Measurements from ENCODE around the gene NOC2L. TPM values are rescaled to one million over a fixed set of nuclear protein-coding genes. Genes with fewer than 3 reads are reported as not detected.

NOC2L gene
- total RNA-seq, 1 experiment from 2014 or later = 214 TPM

- H3K27ac ChIP-seq (ENCODE audit: low read depth, low read length, poor library complexity, severe bottlenecking) = peak overlapping the region; percentile 7
- ChIA-PET POLR2A (ENCODE audit: low non-redundant PET) (interaction anchor here (0.6 kb wide), 1 partner anchor 38 kb away, joined by 7 read pairs; no protein-coding TSS in a partner anchor), CTCF (no interaction called here)
- H3K9me3 ChIP-seq (ENCODE audit: low read depth, low read length, poor library complexity, severe bottlenecking) = no peaks in the 10 kb centered on the region
- intact Hi-C loops (cut with micrococcal nuclease; ENCODE audit: unreplicated experiment) = no loop called here
- peaks cover 62% of the 10 kb centered on the region for H3K4me1 ChIP-seq (ENCODE audit: insufficient read depth, low read length, poor library complexity, severe bottlenecking)
- no peak overlapping the region for H3K4me3 ChIP-seq (ENCODE audit: low read depth, low read length, poor library complexity, severe bottlenecking)
- BruUV-seq (replicated peaks) = no TSS peak
- TF ChIP-seq EZH2 (IDR thresholded peaks at IDR 0.05; ENCODE audit: borderline replicate concordance, low read depth, low read length, poor library complexity, severe bottlenecking) = no peak
- TF ChIP-seq, protein P1, sequence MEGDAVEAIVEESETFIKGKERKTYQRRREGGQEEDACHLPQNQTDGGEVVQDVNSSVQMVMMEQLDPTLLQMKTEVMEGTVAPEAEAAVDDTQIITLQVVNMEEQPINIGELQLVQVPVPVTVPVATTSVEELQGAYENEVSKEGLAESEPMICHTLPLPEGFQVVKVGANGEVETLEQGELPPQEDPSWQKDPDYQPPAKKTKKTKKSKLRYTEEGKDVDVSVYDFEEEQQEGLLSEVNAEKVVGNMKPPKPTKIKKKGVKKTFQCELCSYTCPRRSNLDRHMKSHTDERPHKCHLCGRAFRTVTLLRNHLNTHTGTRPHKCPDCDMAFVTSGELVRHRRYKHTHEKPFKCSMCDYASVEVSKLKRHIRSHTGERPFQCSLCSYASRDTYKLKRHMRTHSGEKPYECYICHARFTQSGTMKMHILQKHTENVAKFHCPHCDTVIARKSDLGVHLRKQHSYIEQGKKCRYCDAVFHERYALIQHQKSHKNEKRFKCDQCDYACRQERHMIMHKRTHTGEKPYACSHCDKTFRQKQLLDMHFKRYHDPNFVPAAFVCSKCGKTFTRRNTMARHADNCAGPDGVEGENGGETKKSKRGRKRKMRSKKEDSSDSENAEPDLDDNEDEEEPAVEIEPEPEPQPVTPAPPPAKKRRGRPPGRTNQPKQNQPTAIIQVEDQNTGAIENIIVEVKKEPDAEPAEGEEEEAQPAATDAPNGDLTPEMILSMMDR (conservative IDR thresholded peaks at IDR 0.05; ENCODE audit: low read depth, low read length) = no peak
- DNase-seq (ENCODE audit: low spot score) = no peak
- H3K27me3 ChIP-seq (replicated peaks; ENCODE audit: insufficient read depth, low read depth, low read length, poor library complexity) = no peaks in the 10 kb centered on the region
- no peaks in the 10 kb centered on the region for H3K36me3 ChIP-seq (ENCODE audit: insufficient read depth, low read length, poor library complexity, severe bottlenecking)
Observed at GRCh38 chr1:932776-933602, 26.1 kb downstream of the NOC2L start.

DNA sequence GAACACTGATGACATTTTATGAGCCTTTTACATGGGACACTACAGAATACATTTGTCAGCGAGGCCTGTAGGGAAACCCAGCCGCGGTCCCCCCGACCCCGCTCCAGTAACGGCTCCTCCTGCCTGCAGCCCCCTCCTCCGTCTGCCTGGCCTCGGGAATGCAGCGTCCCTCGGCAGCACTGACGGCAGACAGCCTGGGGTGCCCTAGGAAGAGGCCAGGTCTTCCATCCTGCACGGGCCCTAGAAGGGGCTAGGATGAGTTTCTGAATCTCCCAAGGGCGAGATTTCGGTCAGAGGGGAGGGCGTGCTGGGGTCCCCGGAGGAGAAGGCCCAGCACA is 26.9 kb downstream of the NOC2L start:
- Histone ChIP-seq H3K4me1 (ENCODE audit: insufficient read depth, low read length, poor library complexity, severe bottlenecking) (peaks cover 58% of the 10 kb centered on the region), H3K36me3 (ENCODE audit: insufficient read depth, low read length, poor library complexity, severe bottlenecking) (no peaks in the 10 kb centered on the region), H3K4me3 (ENCODE audit: low read depth, low read length, poor library complexity, severe bottlenecking) (no peak overlapping the region), H3K9me3 (ENCODE audit: low read depth, low read length, poor library complexity, severe bottlenecking) (no peaks in the 10 kb centered on the region), H3K27me3 (replicated peaks; ENCODE audit: insufficient read depth, low read depth, low read length, poor library complexity) (no peaks in the 10 kb centered on the region), H3K27ac (ENCODE audit: low read depth, low read length, poor library complexity, severe bottlenecking) (no peak overlapping the region)
- no peak for DNase-seq (ENCODE audit: low spot score)
- POLR2A ChIA-PET (ENCODE audit: low non-redundant PET) = no interaction called here
- TF ChIP-seq EZH2 (IDR thresholded peaks at IDR 0.05; ENCODE audit: borderline replicate concordance, low read depth, low read length, poor library complexity, severe bottlenecking) = no peak
- TF ChIP-seq, protein P1 (conservative IDR thresholded peaks at IDR 0.05; ENCODE audit: low read depth, low read length) = no peak
- CTCF ChIA-PET = no interaction called here
- no TSS peak for BruUV-seq (replicated peaks)
- intact Hi-C loops (cut with micrococcal nuclease; ENCODE audit: unreplicated experiment) = no loop called here

DNA sequence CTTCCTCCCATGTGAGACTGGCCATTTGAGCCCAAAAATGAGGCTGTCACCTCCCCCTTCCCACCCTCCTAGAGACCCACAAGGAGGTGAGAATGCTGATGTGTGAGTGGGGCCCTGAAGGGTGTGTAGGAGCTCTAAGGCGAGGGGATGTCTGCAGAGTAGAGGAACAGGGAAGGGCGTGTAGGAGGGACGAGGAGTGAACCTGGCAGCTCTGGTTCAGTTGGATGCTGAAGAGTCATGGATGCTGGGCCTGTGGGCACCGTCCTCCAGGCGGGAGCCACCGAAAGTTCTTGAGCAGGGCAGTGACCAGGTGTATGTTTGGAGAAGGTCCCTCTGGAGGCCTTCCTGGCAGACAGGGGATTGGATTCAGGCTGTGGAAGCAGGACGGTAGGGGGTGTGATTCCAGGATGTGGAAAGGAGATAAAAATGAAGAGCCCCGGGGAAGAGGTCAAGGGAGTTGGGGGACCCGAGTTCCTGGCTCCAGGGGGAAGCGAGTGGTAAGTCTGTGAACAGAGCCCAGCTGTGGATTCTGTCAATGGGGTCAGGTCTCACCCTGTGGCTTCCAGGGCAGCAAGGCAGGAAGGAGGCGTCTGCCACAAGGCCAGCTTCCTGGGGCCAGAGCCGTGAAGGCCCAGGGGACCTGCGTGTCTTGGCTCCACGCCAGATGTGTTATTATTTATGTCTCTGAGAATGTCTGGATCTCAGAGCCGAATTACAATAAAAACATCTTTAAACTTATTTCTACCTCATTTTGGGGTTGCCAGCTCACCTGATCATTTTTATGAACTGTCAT is 27.5 kb downstream of the NOC2L start:
- Histone ChIP-seq H3K27ac (ENCODE audit: low read depth, low read length, poor library complexity, severe bottlenecking) (no peak overlapping the region), H3K4me3 (ENCODE audit: low read depth, low read length, poor library complexity, severe bottlenecking) (no peak overlapping the region), H3K9me3 (ENCODE audit: low read depth, low read length, poor library complexity, severe bottlenecking) (no peaks in the 10 kb centered on the region), H3K4me1 (ENCODE audit: insufficient read depth, low read length, poor library complexity, severe bottlenecking) (peaks cover 53% of the 10 kb centered on the region), H3K36me3 (ENCODE audit: insufficient read depth, low read length, poor library complexity, severe bottlenecking) (no peaks in the 10 kb centered on the region), H3K27me3 (replicated peaks; ENCODE audit: insufficient read depth, low read depth, low read length, poor library complexity) (no peaks in the 10 kb centered on the region)
- CTCF ChIA-PET = no interaction called here
- no peak for DNase-seq (ENCODE audit: low spot score)
- no TSS peak for BruUV-seq (replicated peaks)
- POLR2A ChIA-PET (ENCODE audit: low non-redundant PET) = no interaction called here
- intact Hi-C loops (cut with micrococcal nuclease; ENCODE audit: unreplicated experiment) = no loop called here
- TF ChIP-seq EZH2 (IDR thresholded peaks at IDR 0.05; ENCODE audit: borderline replicate concordance, low read depth, low read length, poor library complexity, severe bottlenecking) = no peak
- TF ChIP-seq, protein P1 (conservative IDR thresholded peaks at IDR 0.05; ENCODE audit: low read depth, low read length) = no peak
